ENCODE results near the gene CENPV. TPM values are rescaled to one million over a fixed set of nuclear protein-coding genes. Genes with fewer than 3 reads are reported as not detected.
"Not testable (repeated sequence)": the region's sequence is repeated elsewhere in the genome, so short reads cannot be mapped to it uniquely, and the experiment has no call there.

The CENPV gene
- total RNA-seq, 8 experiments from 2014 or later = 9.0 to 310 (median 79.3) TPM

- 89 to 100% (median 97%) methylated on average over 1 to 10 of the region's 13 CpGs for WGBS, 10 experiments
- H3K4me3 ChIP-seq = no peak overlapping the region
- ATAC-seq (replicated peaks in 6 of 8) = no peak
Observed at GRCh38 chr17:16301963-16302855, 51.1 kb downstream of the CENPV start.

DNA sequence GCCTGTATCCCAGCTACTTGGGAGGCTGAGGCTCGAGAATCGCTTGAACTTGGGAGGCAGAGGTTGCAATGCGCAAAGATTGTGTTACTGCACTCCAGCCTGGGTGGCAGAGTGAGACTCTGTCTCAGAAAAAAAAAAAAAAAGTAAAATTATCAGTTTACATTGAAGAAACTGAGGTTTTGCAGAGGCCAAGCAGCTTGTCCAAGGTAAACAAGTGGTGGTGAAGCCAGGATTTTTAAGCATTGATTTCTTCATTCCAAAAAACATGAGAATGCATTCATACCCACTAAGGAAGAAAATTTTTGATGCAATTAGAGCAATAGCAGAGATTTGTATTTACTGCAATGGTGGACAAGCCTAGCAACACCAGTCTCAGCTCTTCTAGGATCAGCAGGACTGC, 52.7 kb downstream of the CENPV start:
- Histone ChIP-seq H3K4me1 (replicated peaks in 1 of 2) (no peaks in the 10 kb centered on the region), H3K4me3 (no peak overlapping the region)
- in situ Hi-C loops (cut with MboI; ENCODE audit: low pct_unique_long_range_greater_than_20kb in 2 of 9, low sequenced_read_pairs in 9 of 9, unreplicated experiment in 9 of 9) = loop anchor here in 1 of 9 experiments (25.0 kb wide), 1 partner anchor 112 kb away; the partner anchor contains the start of gene TRPV2

More at GRCh38 chr17:16301963-16302855, 51.1 kb downstream of the CENPV start:
- in situ Hi-C loops (cut with MboI; ENCODE audit: low pct_unique_long_range_greater_than_20kb in 2 of 9, low sequenced_read_pairs in 9 of 9, unreplicated experiment in 9 of 9) = loop anchor here in 1 of 9 experiments (25.0 kb wide), 1 partner anchor 110 kb away; the partner anchor contains the start of gene TRPV2
- Histone ChIP-seq H3K27ac (no peak overlapping the region), H3K4me1 (replicated peaks in 1 of 2) (no peaks in the 10 kb centered on the region)

GRCh38 chr17:16298140-16298662, 55.1 kb downstream of the CENPV start:
- WGBS, 10 experiments = 57 to 100% (median 73%) methylated on average over 1 of the region's 1 CpG; no CpG with 5 or more reads in 6 of the 10 experiments
- H3K4me1 ChIP-seq (replicated peaks in 1 of 2) = no peaks in the 10 kb centered on the region
- in situ Hi-C loops (cut with MboI; ENCODE audit: low pct_unique_long_range_greater_than_20kb in 2 of 9, low sequenced_read_pairs in 9 of 9, unreplicated experiment in 9 of 9) = no loop called here
- no peak overlapping the region for H3K4me3 ChIP-seq
- H3K27ac ChIP-seq = no peak overlapping the region
- no peak for ATAC-seq (replicated peaks in 6 of 8)

More for the DNA sequence above, 52.7 kb downstream of the CENPV start:
- 92 to 100% (median 100%) methylated on average over 1 to 3 of the region's 3 CpGs; no CpG with 5 or more reads in 5 of the 10 experiments for whole genome bisulfite sequencing, 10 experiments
- no peak overlapping the region for H3K27ac ChIP-seq
- ATAC-seq (replicated peaks in 6 of 8) = no peak

GRCh38 chr17:16297367-16298139, 55.7 kb downstream of the CENPV start:
- WGBS, 10 experiments = 40 to 100% (median 80%) methylated on average over 1 to 10 of the region's 11 CpGs; no CpG with 5 or more reads in 1 of the 10 experiments
- no peaks in the 10 kb centered on the region for H3K4me1 ChIP-seq (replicated peaks in 1 of 2)
- ATAC-seq (replicated peaks in 6 of 8) = no peak
- in situ Hi-C loops (cut with MboI; ENCODE audit: low pct_unique_long_range_greater_than_20kb in 2 of 9, low sequenced_read_pairs in 9 of 9, unreplicated experiment in 9 of 9) = no loop called here
- H3K4me3 ChIP-seq = no peak overlapping the region
- H3K27ac ChIP-seq = no peak overlapping the region

DNA sequence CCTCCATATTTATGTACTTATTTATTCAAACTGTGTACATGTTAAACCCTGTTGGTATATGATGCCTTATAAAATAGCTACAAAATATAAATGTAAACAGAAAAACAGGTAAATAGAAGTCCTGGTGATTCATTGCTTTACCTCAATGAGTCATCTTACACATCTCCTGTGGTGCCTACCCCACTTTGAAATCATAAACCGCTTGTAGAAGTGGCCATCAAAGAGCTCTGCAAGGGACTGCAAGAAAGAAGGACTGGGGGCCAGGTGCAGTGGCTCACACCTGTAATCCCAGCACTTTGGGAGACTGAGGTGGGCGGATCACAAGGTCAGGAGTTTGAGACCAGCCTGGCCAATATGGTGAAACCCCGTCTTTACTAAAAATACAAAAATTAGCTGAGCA, 57.2 kb downstream of the CENPV start:
- in situ Hi-C loops (cut with MboI; ENCODE audit: low pct_unique_long_range_greater_than_20kb in 2 of 9, low sequenced_read_pairs in 9 of 9, unreplicated experiment in 9 of 9); H3K4me1 ChIP-seq (replicated peaks in 1 of 2); H3K4me3 ChIP-seq; ATAC-seq (replicated peaks in 6 of 8); H3K27ac ChIP-seq: not testable (repeated sequence)
- 80 to 100% (median 94%) methylated on average over 1 to 3 of the region's 3 CpGs; no CpG with 5 or more reads in 3 of the 10 experiments for WGBS, 10 experiments

DNA sequence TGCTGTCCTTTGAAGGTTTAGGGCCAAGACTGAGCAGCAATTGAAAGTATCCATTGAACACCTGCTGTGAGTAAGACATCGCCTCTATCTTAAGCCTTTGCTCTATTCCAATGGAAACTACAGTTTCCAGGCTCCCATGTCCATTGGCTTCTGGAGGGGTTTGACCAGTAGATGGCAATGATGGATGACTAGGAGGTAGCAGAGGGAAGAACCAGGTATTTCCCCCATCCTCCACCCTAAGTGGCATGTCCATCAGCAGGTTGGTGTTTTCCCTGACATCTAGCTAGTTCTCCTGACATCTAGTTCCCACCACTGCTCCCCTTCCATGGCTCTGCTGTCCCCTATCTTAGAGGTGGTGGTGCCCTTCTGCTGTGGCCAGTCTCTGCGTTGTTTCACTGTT, 58.7 kb downstream of the CENPV start:
- no peak overlapping the region for H3K27ac ChIP-seq
- in situ Hi-C loops (cut with MboI; ENCODE audit: low pct_unique_long_range_greater_than_20kb in 2 of 9, low sequenced_read_pairs in 9 of 9, unreplicated experiment in 9 of 9) = no loop called here
- no peak overlapping the region for H3K4me3 ChIP-seq
- H3K4me1 ChIP-seq (replicated peaks in 1 of 2) = no peaks in the 10 kb centered on the region
- no peak for ATAC-seq (replicated peaks in 6 of 8)
- 86 to 100% (median 100%) methylated on average over 1 to 2 of the region's 2 CpGs; no CpG with 5 or more reads in 3 of the 10 experiments for WGBS, 10 experiments

GRCh38 chr17:16293931-16294330, 59.3 kb downstream of the CENPV start:
- no peak for ATAC-seq (replicated peaks in 6 of 8)

More at GRCh38 chr17:16293931-16294330, 59.3 kb downstream of the CENPV start:
- peaks cover 0 to 5% of the 10 kb centered on the region in 2 donors for H3K4me1 ChIP-seq (replicated peaks in 1 of 2)
- WGBS, 10 experiments = 50 to 86% (median 60%) methylated on average over 1 to 3 of the region's 3 CpGs; no CpG with 5 or more reads in 7 of the 10 experiments
- in situ Hi-C loops (cut with MboI; ENCODE audit: low pct_unique_long_range_greater_than_20kb in 2 of 9, low sequenced_read_pairs in 9 of 9, unreplicated experiment in 9 of 9) = no loop called here
- no peak overlapping the region for H3K27ac ChIP-seq
- H3K4me3 ChIP-seq = no peak overlapping the region

Other genes starting within 250 kb of the CENPV start
- 100 to 1,000 TPM in 2 of 8 experiments, 10 to 100 TPM in 6; 35.3 to 132 (median 64.3) TPM for gene NCOR1, start 137.9 kb downstream of the CENPV start, total RNA-seq
- gene PIGL, start 136.3 kb downstream of the CENPV start, total RNA-seq = 10 to 100 TPM; 14.3 to 59.9 (median 31.6) TPM
- gene UBB, start 27.6 kb upstream of the CENPV start, total RNA-seq = 1,000 to 10,000 TPM; 1,301 to 2,415 (median 1,636) TPM
- gene TRPV2, start 62.1 kb upstream of the CENPV start, total RNA-seq = 1 to 10 TPM in 4 of 8 experiments, under 1 TPM in 3, not detected in 1; 0.33 to 7.0 (median 1.1) TPM
- 10 to 100 TPM in 2 of 8 experiments, 1 to 10 TPM in 6; 3.9 to 15.8 (median 4.7) TPM for gene LRRC75A, start 138.7 kb upstream of the CENPV start, total RNA-seq
- gene ZNF287, start 215.7 kb upstream of the CENPV start, total RNA-seq = 10 to 100 TPM in 5 of 8 experiments, 1 to 10 TPM in 3; 5.1 to 13.6 (median 10.4) TPM

Data from motor neuron (in vitro differentiated cells).